ENCODE measurements around the gene NDUFA13.
A peak's percentile ranks its signal among the peaks of the same experiment; 100 is the strongest.

Gene NDUFA13

DNA sequence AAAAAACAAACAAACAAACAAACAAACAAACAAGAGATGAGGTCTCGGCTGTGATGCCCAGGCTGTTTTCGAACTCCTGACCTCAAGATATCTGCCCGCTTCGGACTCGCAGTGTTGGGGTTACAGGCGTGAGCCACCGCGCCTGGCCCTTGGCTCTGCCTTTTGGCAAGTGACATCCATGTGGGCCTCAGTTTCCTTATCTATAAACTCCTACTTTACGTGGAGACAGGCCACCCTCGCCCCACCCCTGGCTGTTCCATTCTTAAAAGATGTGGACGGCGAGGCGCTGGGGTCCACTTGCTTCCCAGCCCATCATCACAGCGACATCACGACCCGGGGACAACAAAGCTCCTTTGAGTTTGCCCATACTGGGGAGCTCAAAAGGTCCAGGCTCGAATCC, 2.3 kb upstream of the NDUFA13 start:
- DNase-seq, result no peak

DNA sequence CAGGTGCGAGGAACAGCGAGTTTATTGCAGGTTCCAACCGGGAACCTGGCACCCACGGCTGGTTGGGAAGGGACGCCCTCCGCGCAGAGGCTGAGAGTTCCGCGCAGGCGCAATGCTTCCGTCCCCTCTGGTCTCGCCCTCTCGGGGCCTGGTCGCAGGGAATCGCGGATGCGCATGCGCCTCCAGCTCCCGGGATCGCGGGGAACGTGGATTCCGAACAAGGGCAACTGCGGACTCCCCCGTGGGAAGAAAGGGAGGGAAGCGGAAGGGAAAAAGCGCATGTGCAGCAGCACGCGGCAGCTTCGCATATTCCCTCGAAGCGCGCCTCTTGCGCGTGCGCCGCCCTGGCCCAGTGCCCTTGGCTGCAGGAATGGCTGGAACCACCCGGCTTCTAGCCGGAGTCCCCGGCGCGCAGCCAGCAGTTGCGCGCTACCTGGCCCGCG, 1.8 kb upstream of the NDUFA13 start:
- peak in 1 of 6 experiments; percentile 25 for DNase-seq

DNA sequence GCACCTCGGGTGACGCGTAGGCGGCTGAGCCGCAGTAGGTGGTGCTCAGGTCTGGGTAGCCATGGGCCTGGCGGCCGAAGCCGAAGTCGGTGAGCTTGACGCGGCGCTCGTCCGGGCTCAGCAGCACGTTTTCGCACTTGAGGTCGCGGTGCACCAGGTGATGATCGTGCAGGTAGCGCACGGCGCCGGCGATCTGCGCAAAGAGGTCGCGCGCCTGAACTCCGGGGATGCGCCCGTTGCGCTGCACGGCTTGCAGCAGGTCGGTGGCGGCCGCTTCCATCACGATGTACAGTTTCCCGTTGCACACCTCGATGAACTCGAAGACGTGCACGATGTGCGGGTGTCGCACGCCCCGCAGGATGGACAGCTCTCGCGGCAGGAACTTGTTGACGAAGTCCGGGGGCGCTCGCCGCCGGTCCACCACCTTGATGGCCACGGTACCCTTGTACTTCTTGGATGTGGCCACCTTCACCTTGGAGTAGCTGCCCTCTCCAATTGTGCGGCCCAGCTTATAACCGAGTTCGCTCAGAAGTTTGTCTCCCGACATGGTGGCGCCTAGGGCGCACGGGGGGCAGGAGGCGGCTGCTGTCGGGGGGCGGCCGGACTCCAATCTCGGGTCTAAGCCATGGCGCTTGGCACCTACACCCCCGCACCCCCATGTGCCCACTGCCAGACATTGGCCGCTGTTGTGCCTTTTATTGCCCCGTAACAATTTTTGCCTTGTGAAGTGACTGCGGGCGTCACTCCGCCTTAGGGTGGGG, 964 bp upstream of the NDUFA13 start, which contains the start of gene TSSK6:
TSSK6 (minus strand) TSS at position 668 of the 761 bp plus-strand sequence; CDS start at position 547, 121 bp downstream.
- no peak for DNase-seq

DNA sequence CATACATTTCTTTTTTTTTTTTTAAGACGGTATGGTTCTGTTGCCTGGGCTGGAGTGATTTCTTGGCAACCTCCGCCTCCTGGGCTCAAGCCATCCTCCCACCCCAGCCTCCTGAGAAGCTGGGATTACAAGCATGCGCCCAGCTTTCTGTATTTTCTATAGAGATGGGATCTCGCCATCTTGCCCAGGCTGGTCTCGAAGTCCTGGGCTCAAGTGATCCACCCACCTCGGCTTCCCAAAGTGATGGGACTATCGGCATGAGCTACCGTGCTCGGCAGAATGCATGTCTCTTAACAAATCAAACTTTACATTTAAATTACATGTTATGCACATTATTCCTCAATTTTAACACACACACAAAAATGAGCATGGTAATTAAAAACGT, 1.2 kb downstream of the NDUFA13 start:
- no peak for DNase-seq

DNA sequence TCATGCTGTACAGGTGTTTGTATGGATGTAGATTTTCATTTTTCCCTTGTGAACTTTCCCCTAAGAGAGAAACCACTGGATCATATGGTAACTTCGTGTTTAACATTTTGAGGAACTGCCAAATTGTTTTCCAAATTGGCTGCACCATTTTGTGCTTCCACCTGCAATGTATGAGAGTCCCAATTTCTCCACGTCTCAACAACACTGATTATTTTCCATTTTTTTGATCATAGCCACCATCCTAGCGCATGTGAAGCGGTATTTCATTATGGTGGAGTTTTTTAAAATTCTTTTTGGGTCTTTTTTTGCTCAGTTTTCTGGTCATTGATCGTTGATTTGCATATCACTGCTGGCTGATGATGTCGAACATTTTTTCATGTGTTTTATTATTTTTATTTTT, 5.0 kb downstream of the NDUFA13 start:
- no peak for DNase-seq

DNA sequence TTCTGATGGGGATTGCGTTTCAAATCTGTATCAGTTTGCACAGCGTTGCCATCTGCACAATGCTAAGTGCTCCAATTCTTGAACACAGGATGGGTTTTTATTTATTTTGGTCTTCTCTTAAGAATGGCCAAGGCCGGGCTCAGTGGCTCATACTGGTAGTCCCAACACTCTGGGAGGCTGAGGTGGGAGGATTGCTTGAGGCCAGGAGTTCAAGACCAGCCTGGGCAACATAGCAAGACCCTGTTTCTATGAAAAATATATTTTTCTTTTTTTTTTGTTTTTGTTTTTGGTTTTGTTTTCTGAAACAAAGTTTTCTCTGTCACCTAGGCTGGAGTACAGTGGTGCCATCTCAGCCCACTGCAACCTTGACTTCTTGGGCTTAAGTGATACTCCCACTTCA, 7.2 kb downstream of the NDUFA13 start:
- no peak for DNase-seq

DNA sequence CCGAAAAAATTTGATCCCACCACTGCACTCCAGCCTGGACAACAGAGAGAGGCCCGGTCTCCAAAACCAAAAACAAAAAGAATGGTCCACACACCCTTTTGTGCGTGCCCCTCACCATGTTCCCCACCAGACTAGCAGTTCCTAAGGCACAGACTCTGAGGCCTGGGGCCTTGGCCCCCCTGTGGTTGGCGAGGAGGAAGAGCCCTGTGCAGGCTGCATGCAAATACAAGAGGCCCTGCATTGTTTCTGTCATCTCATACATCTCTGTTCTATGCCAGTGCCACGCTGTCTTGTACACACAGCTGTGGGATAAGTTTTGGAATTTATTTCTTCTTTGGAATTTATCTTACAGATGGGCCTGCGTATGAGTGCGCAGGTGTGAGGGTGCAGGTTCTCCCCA, 8.0 kb downstream of the NDUFA13 start:
- no peak for DNase-seq

DNA sequence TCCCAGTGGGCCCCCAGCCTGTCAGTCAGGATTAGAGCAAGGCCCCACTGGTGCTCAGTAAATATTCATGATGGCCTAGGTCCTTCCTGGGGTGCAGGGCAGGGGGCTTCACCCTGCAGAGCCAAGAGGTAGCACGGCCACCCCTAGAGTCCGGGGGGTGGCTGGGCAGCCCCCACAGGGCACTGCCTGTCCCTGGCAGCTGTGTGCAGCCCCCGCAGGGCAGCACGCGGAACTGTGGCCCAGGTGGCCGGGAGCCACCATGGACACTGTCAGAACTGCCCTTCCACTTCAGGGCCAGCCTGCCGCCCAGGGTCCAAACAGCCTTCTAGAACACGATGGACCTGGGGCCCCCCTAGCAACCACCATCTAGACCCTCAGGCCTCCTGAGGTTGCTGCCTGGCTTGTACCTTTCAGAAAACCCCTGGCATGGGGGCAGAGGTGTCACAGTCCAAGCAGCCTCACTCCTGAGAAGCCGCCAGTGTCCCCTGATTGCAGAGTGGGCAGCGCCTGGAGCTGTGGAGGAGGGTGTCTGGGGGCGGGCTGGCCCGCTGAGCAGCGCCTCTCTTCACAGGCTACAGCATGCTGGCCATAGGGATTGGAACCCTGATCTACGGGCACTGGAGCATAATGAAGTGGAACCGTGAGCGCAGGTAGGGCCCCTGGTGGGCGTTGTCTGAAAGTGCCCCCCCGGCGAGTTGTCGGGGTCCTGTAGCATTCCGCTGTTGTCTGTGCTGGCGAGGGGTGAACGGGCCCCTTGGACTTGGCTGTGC, 9.8 kb downstream of the NDUFA13 start:
- DNase-seq, result no peak

DNA sequence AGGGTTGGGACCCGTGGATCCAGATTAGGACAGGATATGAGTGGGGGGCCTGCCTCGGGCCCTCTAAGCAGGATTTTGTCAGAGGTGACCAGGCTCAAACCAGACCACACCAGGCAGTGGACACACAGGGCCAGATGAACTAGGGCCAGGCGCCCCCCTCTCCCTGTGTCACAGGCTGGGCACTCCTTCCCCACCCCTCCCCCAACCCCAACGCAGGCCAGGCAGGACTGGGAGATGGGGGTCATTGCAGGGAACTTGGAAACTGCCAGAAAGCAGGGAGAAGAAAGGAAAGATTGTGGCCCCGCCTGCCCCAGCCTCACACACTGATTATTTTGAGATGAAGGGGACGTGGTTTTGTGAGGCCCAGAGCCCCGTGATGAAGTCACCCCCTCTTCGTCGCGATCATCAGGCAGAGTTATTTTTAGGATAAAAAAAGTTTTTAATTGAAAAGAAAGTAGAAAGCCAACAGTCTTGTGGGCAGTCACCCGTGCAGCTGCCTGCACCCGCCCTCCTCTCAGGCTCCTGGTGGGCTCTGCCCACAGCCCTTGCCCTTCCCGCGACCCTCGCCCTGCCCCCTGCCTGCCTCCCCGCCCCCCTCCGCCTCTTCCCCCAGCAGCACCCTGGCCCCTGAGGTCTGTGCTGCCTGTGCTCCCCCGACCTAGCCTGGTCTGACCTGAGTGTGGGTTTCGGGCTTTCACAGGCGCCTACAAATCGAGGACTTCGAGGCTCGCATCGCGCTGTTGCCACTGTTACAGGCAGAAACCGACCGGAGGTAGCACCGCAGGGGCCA, 10.8 kb downstream of the NDUFA13 start:
- no peak for DNase-seq

DNA sequence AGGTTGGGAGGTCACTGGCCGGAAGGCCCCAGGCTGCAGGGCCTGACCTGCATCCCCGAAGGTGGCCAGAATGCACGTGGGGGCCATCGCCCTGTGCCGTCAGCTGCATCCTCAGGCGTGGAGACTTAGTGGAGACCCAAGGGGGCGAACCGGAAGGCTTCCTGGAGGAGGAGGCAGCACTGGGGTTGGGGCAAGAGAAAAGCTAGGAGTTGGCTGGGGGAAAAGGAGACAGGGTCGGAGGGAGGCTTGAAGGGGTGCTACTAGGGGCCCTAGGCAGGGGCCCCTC, 11.3 kb downstream of the NDUFA13 start:
- no peak for DNase-seq

DNA sequence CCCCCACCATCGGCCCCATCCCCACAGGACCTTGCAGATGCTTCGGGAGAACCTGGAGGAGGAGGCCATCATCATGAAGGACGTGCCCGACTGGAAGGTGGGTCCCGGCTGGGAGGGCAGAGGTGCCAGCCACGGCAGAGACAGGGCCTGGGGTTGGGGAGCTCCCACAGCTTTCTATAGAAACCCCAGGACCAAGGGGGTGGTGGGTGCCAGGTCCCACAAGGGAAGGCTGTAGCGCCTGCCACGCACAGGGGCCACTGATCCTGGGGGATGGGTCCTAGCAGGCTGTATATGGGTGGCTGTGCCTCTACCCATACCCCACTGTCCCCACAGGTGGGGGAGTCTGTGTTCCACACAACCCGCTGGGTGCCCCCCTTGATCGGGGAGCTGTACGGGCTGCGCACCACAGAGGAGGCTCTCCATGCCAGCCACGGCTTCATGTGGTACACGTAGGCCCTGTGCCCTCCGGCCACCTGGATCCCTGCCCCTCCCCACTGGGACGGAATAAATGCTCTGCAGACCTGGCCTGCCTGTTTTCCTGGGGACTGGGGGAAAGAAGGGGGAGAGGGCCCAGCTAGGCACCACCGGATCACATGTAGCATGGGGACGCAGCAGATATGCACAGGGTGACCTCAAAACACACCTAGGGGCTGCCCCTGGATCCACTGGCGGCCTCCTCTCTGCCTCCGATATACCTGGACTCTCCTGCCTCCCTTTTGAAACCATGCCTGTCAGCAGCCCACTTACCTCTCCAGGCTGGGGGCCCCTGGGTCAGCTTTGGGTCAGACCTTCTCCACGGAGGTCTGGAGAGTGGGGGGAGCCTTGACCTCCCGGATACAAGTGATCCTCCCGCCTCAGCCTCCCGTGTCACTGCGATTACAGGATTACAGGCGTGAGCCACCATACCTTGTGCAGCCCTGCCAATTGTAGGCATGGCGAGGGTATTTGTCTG, 11.9 kb downstream of the NDUFA13 start:
- DNase-seq, result no peak

DNA sequence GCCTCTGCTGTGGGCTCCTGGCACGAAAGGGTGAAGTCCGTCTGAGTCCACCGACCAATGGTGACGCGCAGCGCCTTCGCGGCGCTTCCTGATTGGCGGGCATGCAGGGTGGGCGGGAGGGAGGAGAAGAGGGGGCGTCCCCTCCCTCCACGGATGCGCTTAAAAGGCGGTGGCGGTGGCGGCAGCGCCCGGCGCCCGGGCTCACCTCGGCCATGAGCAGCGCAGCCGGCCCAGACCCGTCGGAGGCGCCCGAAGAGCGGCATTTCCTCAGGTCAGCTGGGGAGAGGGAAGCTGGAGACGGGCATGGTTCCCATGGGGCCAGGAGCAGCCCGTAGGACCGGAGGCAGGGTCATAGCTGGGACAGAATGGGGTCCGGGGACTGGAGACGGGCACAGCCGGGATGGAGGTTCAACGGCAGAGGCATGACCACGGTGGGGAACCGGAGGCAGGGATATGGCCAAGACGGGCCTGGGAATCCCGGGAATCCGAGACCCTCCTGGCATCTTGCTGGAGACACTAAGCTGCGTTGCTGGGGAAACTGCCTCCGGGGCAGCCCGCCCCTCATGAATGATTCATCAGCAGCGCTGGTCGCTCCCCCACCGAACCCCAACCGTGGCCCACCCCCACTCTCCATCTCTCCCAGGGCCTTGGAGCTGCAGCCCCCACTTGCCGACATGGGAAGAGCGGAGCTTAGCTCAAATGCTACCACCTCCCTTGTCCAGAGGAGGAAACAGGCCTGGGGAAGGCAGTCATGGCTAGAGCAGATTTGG, 12.9 kb downstream of the NDUFA13 start, which contains the start of gene YJEFN3:
YJEFN3 (plus strand) TSS at position 191 of the 770 bp plus-strand sequence; CDS start at position 213, 22 bp downstream.
- DNase-seq, result no peak

DNA sequence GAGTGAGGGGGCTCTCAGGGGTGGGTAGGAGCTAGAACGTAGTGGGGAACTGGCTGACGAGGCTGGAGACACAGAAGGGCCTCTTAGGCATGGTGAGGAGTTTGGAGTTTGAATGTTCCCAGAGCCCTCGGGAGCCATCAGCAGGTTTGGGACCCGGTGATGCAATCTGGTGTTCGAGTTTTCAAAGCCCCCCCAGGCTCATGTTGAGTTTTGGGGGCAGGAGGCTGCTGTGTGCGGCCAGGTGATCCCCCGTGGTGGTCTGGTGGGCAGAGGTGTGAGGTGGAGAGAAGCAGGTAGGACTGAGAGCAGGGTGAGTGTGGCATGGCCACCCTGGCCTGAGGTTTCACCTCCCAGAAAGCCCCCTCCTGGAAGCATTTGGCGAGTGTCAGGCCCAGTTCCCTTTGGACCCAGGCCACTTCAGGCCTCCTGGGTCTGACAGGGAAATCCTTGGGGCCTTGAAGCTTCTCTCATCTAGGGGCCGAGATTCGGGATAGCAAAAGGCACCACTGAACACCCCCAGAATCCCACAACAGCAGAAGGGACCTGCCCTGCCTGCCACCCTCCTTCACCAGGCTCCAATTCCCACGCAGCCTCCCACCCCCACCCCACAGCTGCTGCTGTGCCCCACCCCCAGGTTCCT, 13.9 kb downstream of the NDUFA13 start:
- DNase-seq, result no peak

DNA sequence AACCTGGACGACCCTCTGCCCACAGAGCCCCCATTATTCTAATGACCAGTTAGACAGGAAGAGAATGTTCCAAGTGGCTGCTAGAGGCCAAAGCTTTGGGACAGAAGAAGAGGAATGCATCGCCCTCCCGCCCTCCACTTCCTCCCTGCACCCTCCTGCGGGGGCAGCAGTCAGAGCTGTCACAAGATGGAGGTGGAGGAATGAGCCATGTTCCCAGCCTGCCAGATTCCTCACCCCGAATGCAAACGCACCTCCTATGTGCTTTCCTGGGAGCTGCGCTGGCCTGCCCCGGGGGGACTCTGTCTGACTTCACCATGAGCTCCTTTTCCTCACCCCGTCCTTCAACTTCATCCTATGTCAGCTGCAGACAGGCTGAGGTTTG, 14.4 kb downstream of the NDUFA13 start:
- no peak for DNase-seq

DNA sequence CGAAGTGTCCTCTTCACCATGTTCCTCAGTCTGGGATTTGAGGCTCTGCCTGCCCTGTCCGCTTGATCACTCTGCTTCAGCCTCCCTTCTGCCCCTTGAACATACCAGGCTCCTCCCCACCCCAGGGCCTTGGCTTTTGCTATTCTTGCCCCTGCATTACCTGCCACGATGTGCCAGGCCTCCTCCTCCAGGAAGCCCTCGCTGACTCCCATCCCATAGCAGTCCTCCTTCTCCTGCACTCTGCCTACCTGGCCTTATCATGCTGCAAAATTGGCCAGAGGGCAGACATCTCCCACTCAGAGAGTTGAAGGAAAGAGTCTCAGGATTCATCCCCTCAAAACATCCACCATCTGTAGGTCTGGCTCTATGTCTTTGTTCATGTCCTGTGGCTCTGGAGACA, 14.9 kb downstream of the NDUFA13 start:
- DNase-seq, result no peak

DNA sequence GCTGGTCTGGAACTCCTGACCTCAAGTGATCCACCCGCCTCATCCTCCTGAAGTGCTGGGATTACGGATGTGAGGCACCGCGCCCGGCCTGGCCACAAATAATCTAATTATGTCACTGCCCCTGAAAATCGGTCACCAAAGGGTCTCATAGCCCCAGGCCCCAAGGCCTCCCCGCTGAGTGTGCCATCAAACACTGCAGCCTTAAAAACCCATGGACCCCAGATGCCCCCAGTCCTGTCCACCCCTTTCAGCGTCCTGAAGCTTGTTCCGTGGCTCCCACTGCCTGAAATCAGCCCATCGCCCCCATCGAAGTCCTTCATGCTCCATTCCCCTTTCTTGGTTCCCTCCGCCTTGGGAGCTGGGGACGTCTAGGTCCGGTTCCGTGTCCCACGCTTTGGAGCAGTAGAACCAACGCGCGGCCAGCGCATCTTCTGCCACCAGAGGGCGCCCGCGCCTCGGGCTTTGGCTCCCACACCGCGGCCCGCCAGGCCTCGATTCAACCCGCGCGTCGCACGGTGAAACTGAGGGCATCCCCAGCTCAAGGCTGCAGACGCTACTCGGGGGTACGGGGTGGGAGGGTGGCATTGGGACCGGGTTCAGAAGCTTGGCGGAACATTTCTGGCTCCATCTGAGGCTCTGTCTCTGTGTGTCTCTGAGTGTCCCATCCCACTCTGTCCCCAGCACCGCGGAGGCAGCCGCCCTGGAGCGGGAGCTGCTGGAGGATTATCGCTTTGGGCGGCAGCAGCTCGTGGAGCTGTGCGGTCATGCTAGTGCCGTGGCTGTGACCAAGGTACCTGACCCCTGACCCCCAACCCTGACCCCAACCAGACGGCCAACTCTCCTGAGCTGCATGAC, 16.2 kb downstream of the NDUFA13 start:
- DNase-seq, result peak; percentile 54 to 89 (median 78)

DNA sequence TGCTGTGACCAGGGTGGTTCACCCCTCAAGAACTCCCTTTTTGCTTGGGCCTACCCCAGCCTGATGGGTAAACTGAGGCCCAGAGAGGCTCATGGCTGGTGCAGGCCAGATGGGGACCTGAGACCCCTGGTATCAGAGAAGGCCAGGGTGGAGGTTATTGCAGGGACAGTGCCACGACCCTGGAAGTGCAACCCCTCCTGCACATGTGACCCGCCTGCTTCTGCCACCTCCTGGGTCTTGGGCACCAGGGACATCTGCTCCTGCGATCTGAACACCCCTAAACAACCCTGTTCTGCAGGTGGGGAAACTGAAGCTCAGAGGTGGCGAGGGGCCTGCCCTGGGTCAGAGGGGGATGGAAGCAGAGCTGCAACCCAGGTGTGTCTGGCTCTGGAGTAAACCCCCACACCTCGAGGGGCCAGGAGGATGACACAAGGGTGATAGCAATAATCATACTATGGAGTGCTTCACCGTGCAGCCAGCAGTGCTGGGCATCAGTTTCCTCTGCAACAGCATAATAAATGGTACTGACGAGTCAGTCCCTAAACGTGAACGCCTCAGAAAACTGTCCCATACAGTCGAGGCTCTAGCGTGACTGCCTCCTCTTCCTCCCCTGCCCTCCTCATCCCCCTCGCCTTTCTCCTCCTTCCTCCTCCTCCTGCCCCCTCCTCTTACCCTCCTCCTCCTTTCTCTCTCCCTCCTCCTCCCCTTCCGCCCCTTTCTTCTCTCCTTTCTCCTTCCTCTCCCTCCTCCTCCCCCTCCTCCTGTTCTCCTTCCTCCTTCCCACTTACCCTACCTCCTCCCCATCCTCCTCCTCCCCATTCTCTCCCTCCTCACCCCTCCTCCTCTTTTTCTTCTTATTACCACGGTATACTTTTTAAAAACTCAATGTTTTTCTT, 17.0 kb downstream of the NDUFA13 start:
- DNase-seq, result no peak

DNA sequence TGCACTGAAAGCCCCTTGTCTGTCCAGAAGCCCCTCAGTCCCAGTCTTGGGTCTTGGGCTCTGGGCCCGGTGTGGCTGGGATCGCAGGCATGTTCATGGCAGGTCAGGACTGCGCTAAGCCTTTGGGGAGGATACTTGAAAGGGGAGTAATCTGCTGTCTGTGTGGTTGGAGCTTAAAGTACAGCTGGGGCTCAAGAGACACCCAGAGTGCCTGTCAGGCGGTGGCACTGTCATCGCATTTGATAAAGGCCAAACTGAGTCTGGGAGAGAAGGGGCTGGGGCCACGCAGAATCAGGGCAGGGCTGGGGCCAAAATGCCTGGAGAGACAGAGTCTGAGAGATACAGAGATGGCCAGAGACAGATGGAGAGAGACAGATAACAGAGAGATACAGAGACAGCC, 17.8 kb downstream of the NDUFA13 start:
- no peak for DNase-seq
